MG63 (cell line): ENCODE data around the gene CCDC32. TPM values are rescaled to one million over a fixed set of nuclear protein-coding genes. Genes with fewer than 3 reads are reported as not detected.

Experiments
- DNase-seq: peaks from one replicate; pipeline ENCODE4 v3.0.0-alpha.2; 2020
- H3K27me3 ChIP-seq: fragments of 250-450 bp; sonication (Bioruptor Pico); 2 replicates; pipeline ENCODE4 v1.5.1; 2020; ENCODE audit warnings: mild to moderate bottlenecking, moderate library complexity
- H3K36me3 ChIP-seq: fragments of 250-450 bp; sonication (Bioruptor Pico); 2 replicates; pipeline ENCODE4 v1.5.1; 2020; ENCODE audit warnings: mild to moderate bottlenecking, moderate library complexity
- H3K4me3 ChIP-seq: fragments of 250-450 bp; sonication (Bioruptor Pico); 2 replicates; pipeline ENCODE4 v1.5.1; 2020; ENCODE audit warnings: mild to moderate bottlenecking, moderate library complexity
- H3K9me3 ChIP-seq: fragments of 250-450 bp; sonication (Bioruptor Pico); 2 replicates; pipeline ENCODE4 v1.5.1; 2020; ENCODE audit warnings: mild to moderate bottlenecking, moderate library complexity
- total RNA-seq: library from RNA; depleted of rRNA; stranded (reverse); fragments of >200 nt; shearing (Covaris generic); gene quantifications from 2 replicates; pipeline ENCODE4 v1.2.3, GENCODE V29; 2014; ENCODE audit warnings: low replicate concordance

The CCDC32 gene
- total RNA-seq, 1 experiment from 2014 or later, result 9.3 TPM

GRCh38 chr15:40543631-40544294, 21.1 kb downstream of the CCDC32 start:
- Histone ChIP-seq H3K4me3 (no peak overlapping the region), H3K27me3 (no peaks in the 10 kb centered on the region), H3K36me3 (no peaks in the 10 kb centered on the region), H3K9me3 (no peaks in the 10 kb centered on the region)
- DNase-seq, result no peak

DNA sequence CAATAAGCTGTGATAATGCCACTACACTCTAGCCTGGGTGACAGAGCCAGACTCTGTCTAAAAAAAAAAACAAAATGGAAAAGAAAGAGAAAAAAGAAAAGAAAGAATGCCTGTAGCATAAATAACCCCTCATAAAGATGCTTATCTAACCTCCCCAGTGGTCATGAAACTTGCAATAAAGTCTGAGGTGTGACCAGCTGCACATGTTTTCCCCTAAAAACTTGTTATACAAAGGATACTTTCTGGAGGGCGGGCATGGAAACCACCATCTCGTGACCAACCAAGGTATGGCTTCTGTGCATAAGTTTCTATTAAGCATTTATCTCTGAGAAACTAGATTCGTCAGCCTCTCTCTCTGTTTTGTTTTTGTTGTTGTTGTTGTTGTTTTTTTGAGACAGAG, 21.8 kb downstream of the CCDC32 start:
- DNase-seq, result no peak
- no peak overlapping the region for H3K4me3 ChIP-seq
- no peaks in the 10 kb centered on the region for H3K9me3 ChIP-seq
- no peaks in the 10 kb centered on the region for H3K27me3 ChIP-seq
- no peaks in the 10 kb centered on the region for H3K36me3 ChIP-seq

DNA sequence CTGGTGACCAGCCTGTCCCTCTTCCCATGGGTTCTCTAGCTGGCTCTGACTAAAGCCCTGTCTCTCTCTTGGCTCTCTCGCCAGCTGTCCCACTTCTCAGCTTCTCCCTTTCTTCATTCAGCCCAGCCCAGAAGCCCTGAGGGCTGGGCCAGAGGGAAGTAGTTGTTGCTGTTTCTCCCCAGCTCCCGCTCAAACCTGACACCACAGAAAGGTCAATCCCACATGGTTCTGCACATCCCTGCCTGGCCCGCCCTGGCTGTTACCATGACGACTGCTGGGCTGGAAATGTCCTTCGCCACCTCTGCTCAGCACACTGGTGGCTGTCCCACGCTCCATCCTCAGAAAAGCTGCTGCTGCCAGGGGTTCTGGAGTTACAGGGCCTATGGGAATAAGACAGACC, 25.9 kb downstream of the CCDC32 start:
- no peaks in the 10 kb centered on the region for H3K27me3 ChIP-seq
- no peaks in the 10 kb centered on the region for H3K9me3 ChIP-seq
- no peak for DNase-seq
- H3K36me3 ChIP-seq, result no peaks in the 10 kb centered on the region
- H3K4me3 ChIP-seq, result no peak overlapping the region

DNA sequence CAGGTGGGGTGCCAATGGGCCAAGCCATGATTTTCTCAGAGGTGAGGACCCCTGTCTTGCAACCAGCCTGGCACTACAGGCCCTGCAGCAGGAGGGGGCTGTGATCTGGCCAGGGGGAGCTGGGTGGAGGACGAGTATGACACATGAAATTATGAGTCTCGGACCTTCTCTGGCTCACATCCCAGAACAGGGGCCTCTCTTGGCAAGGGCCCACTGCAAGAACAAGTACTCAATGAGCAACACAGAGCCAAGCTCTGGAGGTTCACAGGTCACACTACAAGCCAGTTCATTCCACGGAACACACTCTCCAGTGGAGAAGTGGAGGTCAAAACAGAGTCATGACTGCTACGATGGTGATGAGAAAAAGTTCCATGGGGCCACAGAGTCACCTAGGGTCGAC, 28.3 kb downstream of the CCDC32 start:
- peak; percentile 55 for DNase-seq
- Histone ChIP-seq H3K9me3 (no peaks in the 10 kb centered on the region), H3K36me3 (no peaks in the 10 kb centered on the region), H3K4me3 (no peak overlapping the region), H3K27me3 (no peaks in the 10 kb centered on the region)

GRCh38 chr15:40534371-40534770, 30.5 kb downstream of the CCDC32 start:
- Histone ChIP-seq H3K36me3 (no peaks in the 10 kb centered on the region), H3K27me3 (no peaks in the 10 kb centered on the region), H3K4me3 (no peak overlapping the region), H3K9me3 (no peaks in the 10 kb centered on the region)
- DNase-seq, result no peak

- Histone ChIP-seq H3K27me3 (no peaks in the 10 kb centered on the region), H3K9me3 (no peaks in the 10 kb centered on the region), H3K4me3 (no peak overlapping the region), H3K36me3 (no peaks in the 10 kb centered on the region)
- no peak for DNase-seq
Measured at GRCh38 chr15:40533763-40534364, 31.0 kb downstream of the CCDC32 start.

DNA sequence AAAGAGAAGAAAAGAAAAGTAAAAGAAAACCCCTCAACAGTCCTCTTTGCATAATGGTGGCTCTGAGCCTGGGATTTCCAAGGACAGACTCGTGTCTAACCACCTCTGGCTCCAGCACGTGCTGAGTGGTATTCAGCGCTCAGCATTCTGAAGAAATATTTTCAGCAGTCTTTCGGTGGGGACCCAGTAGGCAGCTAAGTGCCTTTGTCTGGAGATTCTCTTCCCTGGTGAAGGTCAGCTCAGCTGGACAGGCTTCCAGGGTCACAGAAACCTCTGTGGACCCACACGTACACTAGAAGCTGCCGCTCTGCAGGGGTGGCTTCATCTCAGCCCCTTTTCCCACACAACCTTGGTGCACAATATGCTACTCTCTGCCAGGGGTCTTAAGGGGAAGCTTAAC, 36.0 kb downstream of the CCDC32 start:
- Histone ChIP-seq H3K36me3 (no peaks in the 10 kb centered on the region), H3K27me3 (no peaks in the 10 kb centered on the region), H3K9me3 (no peaks in the 10 kb centered on the region), H3K4me3 (no peak overlapping the region)
- no peak for DNase-seq

DNA sequence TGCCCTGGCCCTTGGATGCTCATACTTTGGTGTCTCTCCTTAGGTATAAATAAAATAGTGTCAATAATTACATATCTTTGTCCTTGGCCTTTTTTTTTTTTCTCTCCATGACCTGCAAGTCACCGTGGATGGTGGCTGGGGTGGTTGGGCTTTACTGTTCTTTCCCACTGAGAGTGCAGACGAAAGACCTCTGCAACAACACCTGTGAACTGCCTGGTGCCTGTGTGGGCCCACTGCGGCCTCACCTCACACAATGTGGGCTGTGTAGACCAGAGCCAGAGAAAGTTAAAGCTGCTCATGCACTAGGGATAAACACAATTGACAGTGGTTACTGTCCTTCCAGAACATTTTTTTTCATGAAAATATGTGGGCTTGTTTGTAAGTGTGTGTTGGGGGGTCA, 39.0 kb downstream of the CCDC32 start:
- no peak for DNase-seq
- H3K27me3 ChIP-seq, result peaks cover 2% of the 10 kb centered on the region; the same call in 1 of the 2 replicates
- H3K9me3 ChIP-seq, result no peaks in the 10 kb centered on the region
- H3K4me3 ChIP-seq, result no peak overlapping the region
- H3K36me3 ChIP-seq, result no peaks in the 10 kb centered on the region

- Histone ChIP-seq H3K36me3 (no peaks in the 10 kb centered on the region), H3K9me3 (no peaks in the 10 kb centered on the region), H3K27me3 (peaks cover 2% of the 10 kb centered on the region; the same call in 1 of the 2 replicates), H3K4me3 (no peak overlapping the region)
- DNase-seq, result no peak
Measured at GRCh38 chr15:40523611-40524010, 41.2 kb downstream of the CCDC32 start.

DNA sequence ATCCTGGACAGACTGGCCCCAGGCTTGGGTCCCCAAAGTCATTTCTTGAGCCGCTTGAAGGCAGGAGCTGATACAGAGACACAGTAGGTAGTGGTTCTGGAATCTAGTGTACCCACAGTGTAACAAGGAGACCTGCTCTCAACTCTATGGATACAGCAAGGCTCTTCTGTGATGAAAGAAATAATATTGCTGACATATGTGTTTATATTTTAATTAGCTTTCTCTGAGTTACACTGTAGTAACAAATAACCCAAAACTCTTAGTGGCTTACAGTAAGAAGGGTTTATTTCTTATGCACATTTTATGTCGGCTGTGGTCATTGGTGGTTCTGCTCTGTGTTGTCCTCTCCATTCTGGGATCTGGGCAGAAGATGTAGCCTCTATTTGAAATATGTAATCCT, 48.5 kb downstream of the CCDC32 start:
- no peak for DNase-seq
- Histone ChIP-seq H3K27me3 (no peaks in the 10 kb centered on the region), H3K4me3 (no peak overlapping the region), H3K36me3 (no peaks in the 10 kb centered on the region), H3K9me3 (no peaks in the 10 kb centered on the region)

- H3K36me3 ChIP-seq, result no peaks in the 10 kb centered on the region
- no peak overlapping the region for H3K4me3 ChIP-seq
- H3K9me3 ChIP-seq, result no peaks in the 10 kb centered on the region
- DNase-seq, result no peak
- no peaks in the 10 kb centered on the region for H3K27me3 ChIP-seq
Measured at GRCh38 chr15:40513609-40514008, 51.2 kb downstream of the CCDC32 start.

GRCh38 chr15:40512440-40512839, 52.4 kb downstream of the CCDC32 start:
- DNase-seq, result no peak
- H3K27me3 ChIP-seq, result no peaks in the 10 kb centered on the region
- H3K4me3 ChIP-seq, result no peak overlapping the region
- no peaks in the 10 kb centered on the region for H3K9me3 ChIP-seq
- H3K36me3 ChIP-seq, result no peaks in the 10 kb centered on the region

- H3K9me3 ChIP-seq, result no peaks in the 10 kb centered on the region
- peak; percentile 73 for DNase-seq
- H3K4me3 ChIP-seq, result peak overlapping the region; percentile 33
- H3K27me3 ChIP-seq, result no peaks in the 10 kb centered on the region
- no peaks in the 10 kb centered on the region for H3K36me3 ChIP-seq
Measured at GRCh38 chr15:40511472-40512133, 53.2 kb downstream of the CCDC32 start.

DNA sequence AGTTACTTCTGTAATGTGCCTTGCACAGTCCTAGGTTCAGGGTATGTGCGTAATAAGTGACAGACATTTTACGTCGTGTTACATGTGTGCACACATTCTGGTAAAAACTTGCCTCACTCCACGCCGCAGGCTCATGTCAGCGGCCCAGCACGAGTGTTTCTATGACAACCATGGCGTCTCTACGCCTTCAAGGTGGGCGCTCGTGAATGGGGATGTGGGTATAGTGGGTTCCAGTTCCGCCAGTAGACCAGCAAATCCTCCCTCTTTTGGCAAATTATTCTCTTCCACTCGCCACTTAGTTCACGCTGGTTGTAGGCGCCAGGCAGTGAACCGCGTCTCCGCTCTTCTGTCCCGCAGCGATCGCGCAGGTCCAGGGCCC, 53.8 kb downstream of the CCDC32 start:
- no peak for DNase-seq
- H3K9me3 ChIP-seq, result no peaks in the 10 kb centered on the region
- no peaks in the 10 kb centered on the region for H3K27me3 ChIP-seq
- H3K4me3 ChIP-seq, result peak overlapping the region; percentile 33
- no peaks in the 10 kb centered on the region for H3K36me3 ChIP-seq

GRCh38 chr15:40510201-40510600, 54.6 kb downstream of the CCDC32 start:
- DNase-seq, result no peak
- H3K4me3 ChIP-seq, result no peak overlapping the region
- no peaks in the 10 kb centered on the region for H3K9me3 ChIP-seq
- H3K27me3 ChIP-seq, result no peaks in the 10 kb centered on the region
- no peaks in the 10 kb centered on the region for H3K36me3 ChIP-seq

DNA sequence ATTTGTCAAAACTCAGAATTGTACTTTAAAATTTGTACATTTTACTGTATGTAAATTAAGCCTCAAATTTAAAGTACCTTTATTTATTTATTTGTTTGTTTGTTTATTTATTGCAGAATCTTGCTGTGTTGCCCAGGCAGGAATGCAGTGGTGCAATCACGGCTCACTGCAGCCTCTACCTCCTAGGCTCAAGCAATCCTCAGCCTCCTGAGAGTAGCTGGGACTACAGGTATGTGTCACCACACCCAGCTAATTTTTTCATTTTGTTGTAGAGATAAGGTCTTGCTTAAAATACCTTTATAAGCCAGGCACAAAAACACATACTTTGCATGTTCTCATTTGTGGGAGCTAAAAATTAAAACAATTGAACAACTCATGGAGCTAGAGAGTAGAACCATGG, 56.6 kb downstream of the CCDC32 start:
- Histone ChIP-seq H3K36me3 (no peaks in the 10 kb centered on the region), H3K4me3 (no peak overlapping the region), H3K9me3 (no peaks in the 10 kb centered on the region), H3K27me3 (no peaks in the 10 kb centered on the region)
- no peak for DNase-seq

DNA sequence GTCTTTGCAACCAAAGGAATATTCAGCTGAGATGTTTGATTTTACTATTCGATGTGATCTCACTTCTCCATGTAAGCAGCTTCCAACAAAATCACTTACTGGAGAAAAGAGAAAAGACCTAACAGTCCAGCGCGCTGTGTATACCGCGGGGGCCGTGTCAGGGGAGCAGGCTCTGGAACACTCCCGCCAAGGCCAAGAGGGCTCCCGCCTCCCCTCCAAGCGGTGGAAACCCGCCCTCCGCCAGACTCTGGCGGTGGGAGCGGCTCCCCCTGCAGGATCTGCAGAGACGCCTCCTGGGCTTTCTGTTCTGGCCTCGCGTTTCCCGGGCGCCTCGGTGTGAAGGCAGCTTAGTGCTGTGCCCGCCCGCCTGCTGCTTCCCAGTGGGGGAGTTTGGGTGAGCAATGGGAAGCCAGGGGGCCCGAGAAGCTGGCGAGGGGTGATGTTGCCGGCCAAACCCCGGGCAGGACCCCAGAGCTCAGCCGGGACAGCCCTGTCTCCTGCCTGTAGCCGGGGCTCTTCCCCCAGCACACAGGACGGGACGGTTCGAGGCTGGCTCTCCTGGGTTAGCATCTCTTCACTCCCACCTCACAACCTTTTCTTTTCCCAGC, 57.8 kb downstream of the CCDC32 start:
- peak; percentile 74 for DNase-seq
- no peaks in the 10 kb centered on the region for H3K27me3 ChIP-seq

More for the DNA sequence above, 57.8 kb downstream of the CCDC32 start:
- no peaks in the 10 kb centered on the region for H3K9me3 ChIP-seq
- H3K4me3 ChIP-seq, result no peak overlapping the region
- no peaks in the 10 kb centered on the region for H3K36me3 ChIP-seq
